ENCODE results near the gene LRRC75A.

Gene LRRC75A

GRCh38 chr17:16488186-16488967 lies 3.6 kb downstream of the LRRC75A start:
- no peak for DNase-seq (ENCODE audit: low read depth)
- TF ChIP-seq, protein P1, sequence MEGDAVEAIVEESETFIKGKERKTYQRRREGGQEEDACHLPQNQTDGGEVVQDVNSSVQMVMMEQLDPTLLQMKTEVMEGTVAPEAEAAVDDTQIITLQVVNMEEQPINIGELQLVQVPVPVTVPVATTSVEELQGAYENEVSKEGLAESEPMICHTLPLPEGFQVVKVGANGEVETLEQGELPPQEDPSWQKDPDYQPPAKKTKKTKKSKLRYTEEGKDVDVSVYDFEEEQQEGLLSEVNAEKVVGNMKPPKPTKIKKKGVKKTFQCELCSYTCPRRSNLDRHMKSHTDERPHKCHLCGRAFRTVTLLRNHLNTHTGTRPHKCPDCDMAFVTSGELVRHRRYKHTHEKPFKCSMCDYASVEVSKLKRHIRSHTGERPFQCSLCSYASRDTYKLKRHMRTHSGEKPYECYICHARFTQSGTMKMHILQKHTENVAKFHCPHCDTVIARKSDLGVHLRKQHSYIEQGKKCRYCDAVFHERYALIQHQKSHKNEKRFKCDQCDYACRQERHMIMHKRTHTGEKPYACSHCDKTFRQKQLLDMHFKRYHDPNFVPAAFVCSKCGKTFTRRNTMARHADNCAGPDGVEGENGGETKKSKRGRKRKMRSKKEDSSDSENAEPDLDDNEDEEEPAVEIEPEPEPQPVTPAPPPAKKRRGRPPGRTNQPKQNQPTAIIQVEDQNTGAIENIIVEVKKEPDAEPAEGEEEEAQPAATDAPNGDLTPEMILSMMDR (IDR thresholded peaks at IDR 0.05; ENCODE audit: low read depth, low read length, missing control alignments): no peak
- no peak overlapping the region for H3K4me3 ChIP-seq (ENCODE audit: low read depth, low read length)

GRCh38 chr17:16486373-16487250 lies 5.4 kb downstream of the LRRC75A start:
- TF ChIP-seq, protein P1 (IDR thresholded peaks at IDR 0.05; ENCODE audit: low read depth, low read length, missing control alignments): no peak
- no peak overlapping the region for H3K4me3 ChIP-seq (ENCODE audit: low read depth, low read length)
- DNase-seq (ENCODE audit: low read depth): no peak

- H3K4me3 ChIP-seq (ENCODE audit: low read depth, low read length): no peak overlapping the region
- no peak for DNase-seq (ENCODE audit: low read depth)
- TF ChIP-seq, protein P1 (IDR thresholded peaks at IDR 0.05; ENCODE audit: low read depth, low read length, missing control alignments): no peak
Measured at GRCh38 chr17:16484445-16485175, 7.4 kb downstream of the LRRC75A start.

DNA sequence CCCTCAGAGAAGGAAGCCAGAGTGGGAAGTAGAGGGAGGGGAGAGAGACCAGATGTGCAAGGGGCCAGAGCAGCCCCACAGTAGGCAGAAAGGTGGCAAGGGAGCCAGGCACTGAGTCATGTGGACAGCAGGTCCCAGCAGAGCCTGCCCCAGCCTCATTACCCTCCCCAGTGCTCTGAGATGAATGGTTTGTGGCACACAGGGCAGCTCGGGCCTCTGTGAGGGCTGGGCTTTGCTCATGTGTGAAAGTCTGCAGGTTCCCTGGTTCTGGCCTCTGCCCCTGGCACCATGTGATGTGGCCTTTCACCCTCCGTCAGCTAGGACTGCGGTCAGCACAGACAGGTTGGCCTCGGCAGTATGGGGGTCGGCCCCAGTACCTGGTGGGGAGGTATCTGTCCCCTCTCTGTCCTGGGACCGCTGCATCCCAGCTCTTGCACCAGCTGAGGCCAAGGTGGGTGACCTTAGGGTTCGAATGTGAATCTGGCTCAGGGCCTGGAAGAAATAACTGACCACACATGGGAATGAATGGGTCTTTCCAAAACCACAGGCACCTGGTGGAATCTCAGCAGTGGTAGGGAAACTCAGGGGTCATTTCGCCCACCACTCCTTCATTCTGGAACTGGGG lies 8.9 kb downstream of the LRRC75A start:
- no peak overlapping the region for H3K4me3 ChIP-seq (ENCODE audit: low read depth, low read length)
- DNase-seq (ENCODE audit: low read depth): no peak
- TF ChIP-seq, protein P1 (IDR thresholded peaks at IDR 0.05; ENCODE audit: low read depth, low read length, missing control alignments): no peak

GRCh38 chr17:16482253-16482652 lies 9.7 kb downstream of the LRRC75A start:
- H3K4me3 ChIP-seq (ENCODE audit: low read depth, low read length): no peak overlapping the region
- no peak for DNase-seq (ENCODE audit: low read depth)
- TF ChIP-seq, protein P1 (IDR thresholded peaks at IDR 0.05; ENCODE audit: low read depth, low read length, missing control alignments): no peak

DNA sequence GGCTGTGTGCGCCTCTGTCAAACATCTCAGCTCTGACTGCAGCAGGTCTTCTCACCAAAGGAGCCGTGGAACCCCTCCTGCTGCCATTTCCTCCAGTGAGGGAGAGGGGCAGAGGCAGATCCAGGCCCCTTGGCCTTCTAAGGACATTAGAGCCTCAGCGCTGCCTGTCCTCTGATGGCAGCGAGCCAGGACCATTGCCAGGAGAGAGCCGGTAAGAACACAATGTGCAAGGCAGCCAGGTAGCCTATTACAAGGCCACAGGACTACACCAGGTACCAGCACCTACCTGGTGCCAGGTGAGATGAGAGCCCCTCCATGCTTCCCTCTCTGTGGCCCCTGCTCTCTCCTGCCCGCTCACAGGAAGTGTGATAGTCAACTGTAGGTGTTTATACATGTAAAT lies 11.0 kb downstream of the LRRC75A start:
- TF ChIP-seq, protein P1 (IDR thresholded peaks at IDR 0.05; ENCODE audit: low read depth, low read length, missing control alignments): no peak
- DNase-seq (ENCODE audit: low read depth): no peak
- H3K4me3 ChIP-seq (ENCODE audit: low read depth, low read length): no peak overlapping the region

Measured in GM12864 (cell line).